ENCODE data around the gene ZFHX2. TPM values are rescaled to one million over a fixed set of nuclear protein-coding genes. Genes with fewer than 3 reads are reported as not detected.

ZFHX2 gene
- total and polyA plus RNA-seq, 2 of the 13 experiments (the other 11 are each of a cell fraction or from before 2014, with no cell fraction given), result 0.17 to 0.44 TPM

DNA sequence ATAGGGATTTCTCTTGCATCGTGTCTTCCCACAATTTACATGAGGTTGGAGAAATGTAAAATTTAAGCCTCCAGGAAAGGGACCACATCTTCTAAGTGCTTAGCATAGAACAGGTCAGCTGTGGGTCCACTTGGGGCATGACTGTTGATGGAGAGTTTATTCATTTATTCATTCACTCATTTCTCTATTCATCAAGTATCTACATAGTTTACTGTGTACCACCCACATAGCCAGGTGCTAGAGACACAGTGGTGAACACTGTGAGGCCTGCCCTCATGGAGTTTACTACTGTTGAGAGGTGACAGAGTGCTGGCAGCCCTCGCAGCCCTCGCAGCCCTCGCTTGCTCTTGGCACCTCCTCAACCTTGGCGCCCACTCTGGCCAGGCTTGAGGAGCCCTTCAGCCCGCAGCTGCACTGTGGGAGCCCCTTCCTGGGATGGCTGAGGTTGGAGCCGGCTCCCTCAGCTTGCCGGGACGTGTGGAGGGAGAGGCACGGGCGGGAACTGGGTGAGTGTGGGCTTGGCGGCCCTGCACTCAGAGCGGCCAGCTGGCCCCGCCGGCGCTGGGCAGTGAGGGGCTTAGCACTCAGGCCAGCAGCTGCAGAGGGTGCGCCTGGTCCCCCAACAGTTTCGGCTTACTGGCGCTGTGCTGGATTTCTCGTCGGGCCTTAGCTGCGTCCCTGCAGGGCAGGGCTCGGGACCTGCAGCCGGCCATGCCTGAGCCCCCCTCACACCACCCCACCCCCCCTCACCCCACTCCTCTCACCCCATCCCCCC is 28.8 kb upstream of the ZFHX2 start (continued):
- TF ChIP-seq ZNF550 (CRISPR knock-in tag; IDR thresholded peaks at IDR 0.05; ENCODE audit: borderline replicate concordance) (peak; percentile 51; the same call in 1 of the 2 replicates), ZNF891 (CRISPR knock-in tag; IDR thresholded peaks at IDR 0.05) (peak; percentile 49; the same call in 1 of the 2 replicates), MZF1 (CRISPR knock-in tag; IDR thresholded peaks at IDR 0.05; ENCODE audit: borderline replicate concordance) (no peak), ZNF556 (CRISPR knock-in tag; IDR thresholded peaks at IDR 0.05; ENCODE audit: borderline replicate concordance) (no peak), TCF7 (IDR thresholded peaks at IDR 0.05; ENCODE audit: low read depth) (no peak), ZNF496 (CRISPR knock-in tag; IDR thresholded peaks at IDR 0.05; ENCODE audit: insufficient replicate concordance) (no peak), ZNF33A (CRISPR knock-in tag; IDR thresholded peaks at IDR 0.05; ENCODE audit: borderline replicate concordance) (no peak), POGZ (CRISPR knock-in tag; IDR thresholded peaks at IDR 0.05) (no peak), ZSCAN5A (CRISPR knock-in tag; IDR thresholded peaks at IDR 0.05; ENCODE audit: borderline replicate concordance) (0 out of 2 replicates have a peak, but pooled peaks have one; percentile 39), ZNF883 (CRISPR knock-in tag; IDR thresholded peaks at IDR 0.05; ENCODE audit: not compliant biosample characterization) (no peak), JUN (CRISPR knock-in tag; IDR thresholded peaks at IDR 0.05) (no peak), ESRRA (CRISPR knock-in tag; IDR thresholded peaks at IDR 0.05; ENCODE audit: low read depth) (no peak), ZNF629 (CRISPR knock-in tag; conservative IDR thresholded peaks at IDR 0.05) (no peak; the same call in 1 of the 2 replicates)
- TF ChIP-seq, protein P1, sequence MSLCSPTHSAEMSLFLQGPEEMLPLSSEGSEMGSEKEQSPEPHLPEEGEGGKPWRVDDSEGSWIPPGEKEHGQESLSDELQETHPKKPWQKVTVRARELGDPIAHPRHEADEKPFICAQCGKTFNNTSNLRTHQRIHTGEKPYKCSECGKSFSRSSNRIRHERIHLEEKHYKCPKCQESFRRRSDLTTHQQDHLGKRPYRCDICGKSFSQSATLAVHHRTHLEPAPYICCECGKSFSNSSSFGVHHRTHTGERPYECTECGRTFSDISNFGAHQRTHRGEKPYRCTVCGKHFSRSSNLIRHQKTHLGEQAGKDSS (CRISPR knock-in tag; IDR thresholded peaks at IDR 0.05; ENCODE audit: borderline replicate concordance, low read depth), result no peak
- TF ChIP-seq, protein P2, sequence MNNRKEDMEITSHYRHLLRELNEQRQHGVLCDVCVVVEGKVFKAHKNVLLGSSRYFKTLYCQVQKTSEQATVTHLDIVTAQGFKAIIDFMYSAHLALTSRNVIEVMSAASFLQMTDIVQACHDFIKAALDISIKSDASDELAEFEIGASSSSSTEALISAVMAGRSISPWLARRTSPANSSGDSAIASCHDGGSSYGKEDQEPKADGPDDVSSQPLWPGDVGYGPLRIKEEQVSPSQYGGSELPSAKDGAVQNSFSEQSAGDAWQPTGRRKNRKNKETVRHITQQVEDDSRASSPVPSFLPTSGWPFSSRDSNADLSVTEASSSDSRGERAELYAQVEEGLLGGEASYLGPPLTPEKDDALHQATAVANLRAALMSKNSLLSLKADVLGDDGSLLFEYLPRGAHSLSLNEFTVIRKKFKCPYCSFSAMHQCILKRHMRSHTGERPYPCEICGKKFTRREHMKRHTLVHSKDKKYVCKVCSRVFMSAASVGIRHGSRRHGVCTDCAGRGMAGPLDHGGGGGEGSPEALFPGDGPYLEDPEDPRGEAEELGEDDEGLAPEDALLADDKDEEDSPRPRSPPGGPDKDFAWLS (CRISPR knock-in tag; IDR thresholded peaks at IDR 0.05; ENCODE audit: borderline replicate concordance), result no peak
- TF ChIP-seq, protein P3, sequence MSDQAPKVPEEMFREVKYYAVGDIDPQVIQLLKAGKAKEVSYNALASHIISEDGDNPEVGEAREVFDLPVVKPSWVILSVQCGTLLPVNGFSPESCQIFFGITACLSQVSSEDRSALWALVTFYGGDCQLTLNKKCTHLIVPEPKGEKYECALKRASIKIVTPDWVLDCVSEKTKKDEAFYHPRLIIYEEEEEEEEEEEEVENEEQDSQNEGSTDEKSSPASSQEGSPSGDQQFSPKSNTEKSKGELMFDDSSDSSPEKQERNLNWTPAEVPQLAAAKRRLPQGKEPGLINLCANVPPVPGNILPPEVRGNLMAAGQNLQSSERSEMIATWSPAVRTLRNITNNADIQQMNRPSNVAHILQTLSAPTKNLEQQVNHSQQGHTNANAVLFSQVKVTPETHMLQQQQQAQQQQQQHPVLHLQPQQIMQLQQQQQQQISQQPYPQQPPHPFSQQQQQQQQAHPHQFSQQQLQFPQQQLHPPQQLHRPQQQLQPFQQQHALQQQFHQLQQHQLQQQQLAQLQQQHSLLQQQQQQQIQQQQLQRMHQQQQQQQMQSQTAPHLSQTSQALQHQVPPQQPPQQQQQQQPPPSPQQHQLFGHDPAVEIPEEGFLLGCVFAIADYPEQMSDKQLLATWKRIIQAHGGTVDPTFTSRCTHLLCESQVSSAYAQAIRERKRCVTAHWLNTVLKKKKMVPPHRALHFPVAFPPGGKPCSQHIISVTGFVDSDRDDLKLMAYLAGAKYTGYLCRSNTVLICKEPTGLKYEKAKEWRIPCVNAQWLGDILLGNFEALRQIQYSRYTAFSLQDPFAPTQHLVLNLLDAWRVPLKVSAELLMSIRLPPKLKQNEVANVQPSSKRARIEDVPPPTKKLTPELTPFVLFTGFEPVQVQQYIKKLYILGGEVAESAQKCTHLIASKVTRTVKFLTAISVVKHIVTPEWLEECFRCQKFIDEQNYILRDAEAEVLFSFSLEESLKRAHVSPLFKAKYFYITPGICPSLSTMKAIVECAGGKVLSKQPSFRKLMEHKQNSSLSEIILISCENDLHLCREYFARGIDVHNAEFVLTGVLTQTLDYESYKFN (CRISPR knock-in tag; conservative IDR thresholded peaks at IDR 0.05), result no peak
- TF ChIP-seq, protein P4, sequence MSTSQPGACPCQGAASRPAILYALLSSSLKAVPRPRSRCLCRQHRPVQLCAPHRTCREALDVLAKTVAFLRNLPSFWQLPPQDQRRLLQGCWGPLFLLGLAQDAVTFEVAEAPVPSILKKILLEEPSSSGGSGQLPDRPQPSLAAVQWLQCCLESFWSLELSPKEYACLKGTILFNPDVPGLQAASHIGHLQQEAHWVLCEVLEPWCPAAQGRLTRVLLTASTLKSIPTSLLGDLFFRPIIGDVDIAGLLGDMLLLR (CRISPR knock-in tag; IDR thresholded peaks at IDR 0.05), result 0 out of 2 replicates have a peak, but pooled peaks have one; percentile 11

Data from HepG2 (cell line).